Raji (cell line): ENCODE measurements around the gene RYR1.

ENCODE experiments used
- POLR2A ChIP-seq: IDR thresholded peaks from 2 replicates; pipeline ENCODE4 v1.6.1; 2011; ENCODE audit warnings: low read depth, low read length, control low read depth; ENCODE audit not compliant: insufficient read depth

The RYR1 gene

DNA sequence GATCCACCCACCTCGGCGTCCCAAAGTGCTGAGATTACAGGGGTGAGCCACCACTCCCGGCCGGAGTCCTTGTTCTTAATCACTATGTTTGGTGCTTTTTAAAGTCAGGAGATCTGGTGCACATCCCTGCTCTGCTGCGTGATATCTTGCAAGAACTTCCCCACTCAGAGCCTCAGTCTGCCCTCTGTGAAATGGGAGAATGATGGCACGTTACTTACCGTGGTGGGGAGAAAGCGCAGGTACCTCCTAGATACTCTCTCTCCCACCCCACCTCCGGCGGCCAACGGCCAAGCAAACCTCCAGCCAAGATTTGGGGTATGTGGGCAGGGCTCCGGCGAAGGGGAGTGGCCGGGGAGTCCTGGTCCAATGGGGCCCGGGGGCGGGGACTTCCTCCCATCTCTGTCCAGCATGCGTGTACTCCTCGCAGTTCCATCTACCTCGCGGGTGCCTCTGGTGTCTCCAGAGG, at the start of gene RYR1:
Gene RYR1, plus strand, starts transcription at position 424 of the 466 bp plus-strand sequence. CDS start 139 bp downstream, outside the sequence.
- TF ChIP-seq POLR2A, result no peak

DNA sequence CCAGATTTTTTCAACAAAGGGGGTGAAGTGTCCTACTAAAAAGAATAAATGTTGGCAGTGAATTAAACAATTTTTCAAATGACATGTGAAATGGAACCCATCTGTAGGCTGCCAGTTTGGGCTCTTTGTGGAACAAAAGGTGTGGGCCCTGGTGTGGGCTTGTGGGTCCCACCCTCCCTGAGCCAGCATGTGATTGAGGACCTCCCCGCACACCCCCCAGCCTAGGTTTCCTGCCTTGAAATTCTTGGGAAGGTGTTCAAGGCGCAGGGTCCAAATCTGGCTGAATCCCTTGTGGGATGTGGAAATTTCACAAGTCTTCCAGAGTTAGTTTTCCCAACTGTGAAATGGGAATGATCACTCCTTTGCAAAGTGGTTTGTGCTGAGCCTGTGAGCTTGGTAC, 49.7 kb upstream of the RYR1 start:
- no peak for TF ChIP-seq POLR2A

DNA sequence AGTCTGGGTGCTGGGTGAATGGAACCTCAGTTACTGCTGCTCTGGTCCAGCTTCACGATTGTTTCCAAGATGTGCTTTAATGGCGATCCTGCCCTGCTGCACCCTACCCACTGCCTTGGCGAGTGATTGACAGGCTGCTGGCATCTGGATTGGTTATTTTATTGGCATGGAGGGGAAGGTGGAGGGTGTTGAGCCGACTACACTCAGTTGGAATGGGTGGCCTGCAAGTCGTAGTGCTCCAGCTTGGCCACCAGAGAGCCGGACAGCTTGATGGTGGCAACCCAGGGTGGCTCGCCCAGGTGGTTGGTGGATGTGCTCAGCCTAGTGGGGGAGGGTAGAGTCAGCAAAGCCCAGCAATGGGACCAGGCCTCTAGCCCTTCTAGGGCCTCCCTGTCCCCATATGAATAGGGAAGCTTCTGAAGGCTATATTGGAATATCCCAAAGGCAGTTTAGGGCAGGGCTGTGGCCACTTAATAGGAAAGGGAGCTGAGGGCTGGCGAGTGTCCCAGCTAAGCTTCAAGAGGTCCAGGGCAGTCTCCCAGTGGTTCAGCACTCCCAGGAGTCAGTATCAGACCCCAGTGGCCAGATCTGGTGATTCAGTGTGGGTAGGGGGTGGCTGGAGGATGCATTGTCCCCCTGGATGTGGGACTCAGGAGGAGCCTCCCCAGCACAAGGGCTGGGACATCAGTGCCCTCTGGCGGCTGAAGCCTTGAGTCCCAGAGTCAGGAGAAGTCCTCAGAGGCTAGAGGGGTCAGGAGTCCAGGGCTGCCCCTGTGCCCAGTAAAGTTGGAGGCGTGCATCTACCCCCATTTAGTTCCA, 49.1 kb upstream of the RYR1 start:
- no peak for TF ChIP-seq POLR2A

DNA sequence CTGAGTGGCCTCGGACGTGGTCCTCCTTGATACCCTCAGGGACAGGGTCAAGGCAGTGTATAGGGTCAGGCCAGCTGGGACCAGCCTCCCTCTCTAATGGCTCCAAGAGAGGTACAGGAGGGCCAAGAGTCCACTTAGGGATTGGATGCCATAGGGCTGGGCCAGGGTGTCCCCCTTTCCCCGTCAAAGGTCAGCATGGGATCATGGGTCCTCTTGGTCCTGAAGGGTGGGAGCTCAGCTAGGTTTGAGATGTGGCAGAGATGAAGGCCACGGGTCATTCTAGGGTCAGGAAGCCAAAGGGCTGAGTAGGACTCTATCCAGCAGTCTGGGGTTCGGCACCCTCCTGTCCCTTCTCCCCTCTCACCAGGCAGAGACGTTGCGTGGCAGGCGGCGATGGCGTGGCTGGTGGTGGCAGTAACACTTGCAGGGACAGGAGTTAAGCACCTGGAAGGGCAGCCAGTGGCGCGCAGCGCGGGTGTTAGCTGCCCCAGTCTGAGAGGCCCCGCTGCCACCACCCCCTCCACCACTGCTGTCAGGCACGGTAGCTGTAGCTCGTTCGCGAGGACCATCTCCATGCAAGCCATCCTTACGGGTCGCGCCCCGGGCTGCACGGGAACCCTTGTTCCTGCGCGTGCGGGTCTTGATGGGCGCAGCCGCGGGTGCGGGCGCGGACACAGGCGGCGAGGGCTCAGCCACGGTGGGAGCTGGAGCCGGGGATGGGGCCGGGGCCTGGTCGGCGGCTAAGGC, 48.3 kb upstream of the RYR1 start:
- no peak for TF ChIP-seq POLR2A

DNA sequence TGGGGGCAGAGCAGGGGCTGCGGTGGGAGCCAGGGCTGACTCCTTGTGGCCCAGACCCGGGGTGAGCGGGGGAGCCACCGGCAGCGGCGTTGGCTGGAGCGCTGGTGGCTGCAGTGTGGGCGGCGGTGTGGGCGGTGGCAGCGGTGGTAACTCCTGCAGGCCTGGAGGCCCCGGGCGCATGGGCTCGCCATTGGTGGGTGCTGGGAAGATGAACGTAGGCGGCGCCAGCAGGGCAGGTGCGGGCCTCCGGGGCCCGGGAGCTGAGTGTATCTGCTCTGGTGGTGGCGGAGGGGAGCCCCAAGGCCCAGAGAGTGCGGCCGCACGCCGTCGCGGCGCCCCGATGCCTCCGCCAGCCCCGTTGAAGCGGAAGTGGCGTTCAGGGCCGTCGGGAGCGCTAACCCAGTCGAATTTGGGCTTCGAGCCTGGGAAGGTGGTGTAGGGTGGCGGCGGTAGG, 47.7 kb upstream of the RYR1 start:
- no peak for TF ChIP-seq POLR2A

DNA sequence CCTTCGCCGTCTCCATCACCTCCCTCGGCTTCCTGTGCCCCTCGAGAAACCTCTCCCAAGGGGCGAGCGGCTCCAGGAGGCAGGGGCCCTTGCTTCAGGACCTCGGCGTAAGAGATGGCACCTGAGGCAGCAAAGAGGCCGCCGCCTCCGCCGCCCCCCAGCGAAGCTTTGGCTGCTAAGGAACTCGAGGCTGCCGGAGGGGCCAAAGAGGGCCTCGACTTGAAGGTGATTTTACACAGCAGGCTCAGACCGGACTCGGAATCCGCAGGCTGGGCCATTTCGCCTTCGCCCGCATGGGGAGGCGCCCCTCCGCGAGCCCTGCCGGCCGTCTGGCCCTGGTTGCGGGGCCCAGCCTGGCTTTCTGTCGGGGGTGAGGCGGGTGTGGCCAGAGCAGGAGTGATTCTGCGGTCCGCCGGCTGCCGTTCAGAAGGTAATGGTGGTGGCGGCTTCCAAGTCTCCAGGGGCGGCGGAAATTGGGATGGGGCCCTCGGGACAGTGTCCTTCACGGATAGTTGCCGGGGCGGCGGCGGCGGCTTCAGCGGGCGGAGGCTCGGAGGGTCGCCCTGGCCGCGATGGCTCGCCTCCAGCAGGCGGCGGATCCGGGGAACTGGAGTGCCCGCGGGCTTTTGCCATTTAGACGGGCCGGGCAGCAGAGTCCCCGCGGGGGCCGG, 47.1 kb upstream of the RYR1 start:
- no peak for TF ChIP-seq POLR2A

DNA sequence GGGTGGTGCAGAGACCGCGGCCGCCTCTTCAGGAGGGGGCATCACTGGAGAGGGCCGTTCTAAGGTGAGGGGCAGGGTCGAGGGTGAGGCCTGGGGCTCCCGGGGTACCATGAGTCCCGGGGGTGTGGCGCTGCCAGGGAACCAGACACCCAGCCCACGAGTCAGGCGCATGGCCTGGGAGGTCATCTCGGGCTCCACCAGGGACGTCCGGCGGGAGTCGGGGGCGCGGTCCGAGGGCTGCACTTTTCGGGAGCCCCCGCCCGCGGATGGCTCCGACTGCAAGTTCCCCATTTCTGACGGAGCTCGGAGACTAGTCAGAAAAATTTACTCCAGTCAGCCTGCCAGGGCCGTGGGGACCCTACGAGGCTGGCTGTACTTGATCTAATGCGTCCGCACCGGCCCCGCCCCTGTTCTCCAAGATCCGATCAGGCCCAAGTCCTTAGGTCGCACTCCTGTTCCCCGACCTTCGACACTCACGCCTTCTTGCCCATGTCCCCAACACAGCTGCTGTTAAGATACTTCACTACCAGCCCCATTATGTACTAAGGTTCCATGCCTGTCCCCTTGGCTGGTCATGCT, 46.4 kb upstream of the RYR1 start:
- TF ChIP-seq POLR2A, result no peak

DNA sequence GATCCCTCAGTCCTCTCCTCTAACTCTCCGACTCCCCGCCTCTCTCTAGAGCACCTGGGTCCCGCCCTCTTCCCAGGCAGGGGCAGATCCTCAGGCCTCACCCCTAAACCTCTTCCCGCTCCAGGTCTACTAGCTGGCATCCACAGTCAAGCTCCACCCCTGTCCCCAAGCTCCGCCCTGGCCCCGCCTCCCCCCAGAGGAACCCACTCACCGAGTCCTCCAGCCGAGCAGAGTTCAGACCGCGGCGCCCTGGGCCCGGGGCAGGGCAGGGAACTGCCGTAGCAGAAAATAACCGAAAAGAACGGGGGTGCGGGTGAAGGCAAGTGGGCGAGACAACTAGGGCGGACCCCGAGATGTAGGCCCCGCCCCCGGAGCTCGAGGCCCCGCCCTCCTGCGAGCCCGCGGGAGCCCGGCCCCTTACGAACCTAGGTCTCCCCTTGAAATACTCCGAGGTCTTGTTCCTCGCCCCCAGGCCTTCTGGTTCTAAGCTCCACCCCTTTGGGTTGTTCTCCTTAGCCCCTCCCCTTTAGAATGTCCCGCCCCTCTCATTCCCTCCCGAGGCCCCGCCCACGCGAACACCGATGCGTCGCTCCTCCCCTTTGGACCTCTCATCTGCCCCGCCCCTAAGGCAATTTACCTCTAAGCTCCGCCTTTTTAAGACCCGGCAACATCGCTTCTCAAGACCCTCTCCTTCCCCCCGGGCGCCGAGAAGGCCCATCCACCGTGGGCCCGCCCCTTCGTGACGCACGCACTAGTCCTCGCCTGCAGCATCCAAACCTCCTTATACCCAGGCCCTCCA, 45.7 kb upstream of the RYR1 start, which contains the start of gene GGN:
Gene GGN, minus strand, starts transcription at position 485 of the 799 bp plus-strand sequence. CDS start 773 bp downstream, outside the sequence.
- no peak for TF ChIP-seq POLR2A

DNA sequence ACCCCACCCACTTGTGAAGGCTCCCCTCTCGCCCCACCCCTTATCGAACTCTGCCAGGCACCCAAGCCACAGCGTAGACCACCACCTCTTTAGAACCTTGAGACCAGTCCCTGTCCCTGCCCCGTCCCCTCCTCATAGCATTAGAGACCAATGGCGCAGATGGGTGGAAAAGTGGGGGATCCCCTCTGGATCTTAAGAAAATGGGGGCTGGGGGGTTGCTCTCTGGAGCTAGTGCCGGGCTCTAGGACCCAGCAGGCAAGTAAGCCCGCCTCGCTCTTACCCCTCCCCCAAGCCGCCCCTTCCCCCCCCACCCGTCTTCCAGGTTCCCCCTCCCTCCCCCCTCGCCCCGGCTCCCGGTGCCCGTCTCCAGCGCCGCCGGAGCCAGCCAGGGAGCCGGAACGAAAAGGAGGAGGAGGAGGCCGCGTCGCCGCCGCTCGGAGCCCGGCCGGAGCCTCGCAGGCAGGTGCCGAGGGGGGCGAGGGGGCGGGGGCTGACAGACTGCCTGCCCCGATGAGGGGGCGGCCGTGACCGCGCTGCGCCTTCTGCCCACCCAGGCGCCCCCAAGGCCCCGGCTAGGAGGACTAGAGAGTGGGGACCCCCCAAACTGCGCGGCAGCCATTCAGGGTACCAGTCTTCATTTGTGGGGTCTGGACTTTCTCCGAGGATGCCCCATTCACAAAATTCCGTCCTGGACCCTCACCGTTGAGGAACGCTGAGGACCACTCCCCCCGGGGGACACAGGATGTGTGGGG, 45.0 kb upstream of the RYR1 start, which contains the start of gene SPRED3:
Gene SPRED3, plus strand, starts transcription at position 349 of the 752 bp plus-strand sequence. CDS start 1,606 bp downstream, outside the sequence.
- no peak for TF ChIP-seq POLR2A

DNA sequence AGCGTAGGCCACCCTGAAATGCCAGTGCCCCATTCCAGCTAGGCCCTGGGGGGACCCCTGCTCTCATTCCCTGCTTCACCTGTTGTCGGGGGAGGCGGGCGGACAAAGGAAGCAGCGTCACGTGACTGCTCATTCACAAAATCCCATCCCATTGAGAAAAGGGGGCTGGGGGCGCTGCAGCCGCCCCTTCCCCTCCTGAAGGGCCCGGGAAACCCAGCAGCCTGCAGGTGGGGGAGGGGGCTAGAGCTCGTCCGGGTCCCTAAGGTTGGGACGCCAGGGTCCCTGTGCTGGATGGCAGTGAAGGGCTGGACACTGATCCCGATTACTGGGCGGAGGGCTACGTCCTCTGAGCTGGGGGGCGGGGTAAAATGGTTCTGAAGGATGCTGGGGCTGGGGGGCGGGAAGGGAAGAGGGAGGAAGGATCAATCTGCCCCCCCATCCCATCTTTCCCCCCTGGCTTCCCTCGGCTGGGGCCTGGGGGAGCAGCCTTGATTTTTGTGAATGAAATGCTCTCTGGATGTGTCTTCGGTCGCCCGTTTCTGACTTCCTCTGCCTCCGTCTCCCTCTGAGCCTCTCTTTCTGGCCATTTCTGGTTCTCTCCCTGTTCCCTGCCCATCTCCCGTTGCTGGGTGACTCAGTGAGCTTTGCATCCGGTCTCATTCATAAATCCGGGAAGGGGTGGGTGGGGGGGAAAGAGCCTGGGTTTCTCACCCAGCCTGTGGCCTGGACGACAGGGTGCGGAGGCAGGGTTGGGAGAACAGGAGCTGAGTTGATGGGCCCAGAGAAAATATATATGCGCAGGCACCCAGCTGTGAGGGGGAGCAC, 44.2 kb upstream of the RYR1 start:
- TF ChIP-seq POLR2A, result no peak

DNA sequence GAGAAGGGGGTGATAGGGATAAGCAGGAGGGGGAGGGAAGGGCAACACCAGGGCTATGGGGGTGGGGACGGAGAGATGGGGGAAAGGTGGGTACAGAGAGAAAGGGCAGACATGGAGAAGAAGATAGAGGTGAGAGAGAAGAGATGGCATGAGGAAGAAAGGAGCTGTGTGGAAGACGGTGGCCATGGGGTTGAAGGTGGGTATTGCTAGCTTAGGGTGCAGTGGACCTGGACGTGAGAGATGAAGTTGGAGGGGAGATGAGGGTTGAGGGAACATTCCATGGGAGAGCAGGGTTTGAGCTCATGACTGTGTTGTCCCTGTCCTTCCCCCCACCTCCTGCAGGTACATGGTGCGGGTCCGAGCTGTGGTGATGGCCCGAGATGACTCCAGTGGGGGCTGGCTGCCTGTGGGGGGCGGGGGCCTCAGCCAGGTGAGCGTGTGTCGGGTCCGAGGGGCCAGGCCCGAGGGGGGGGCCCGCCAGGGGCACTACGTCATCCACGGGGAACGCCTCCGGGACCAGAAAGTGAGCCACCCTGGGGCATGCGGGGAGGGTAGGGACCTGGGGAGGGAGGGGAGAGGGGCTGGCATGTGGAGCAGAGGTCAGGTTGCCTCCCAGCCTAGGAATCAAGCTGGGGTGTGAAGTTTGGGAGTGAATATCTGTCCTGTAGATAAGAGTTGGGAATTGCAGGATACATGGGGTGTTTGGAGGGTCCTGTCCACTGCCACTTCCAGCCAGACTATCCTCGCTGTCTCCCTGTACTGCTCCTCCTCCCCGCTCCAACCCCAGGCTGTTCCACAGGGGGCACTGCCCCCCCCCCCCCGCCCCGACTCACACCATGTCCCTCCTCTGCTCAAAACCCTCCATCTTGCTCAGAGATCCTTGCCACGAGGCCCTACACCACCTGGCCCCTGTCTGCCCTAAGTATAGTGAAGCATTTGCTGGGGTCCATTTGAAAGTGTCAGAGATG, 43.2 kb upstream of the RYR1 start:
- no peak for TF ChIP-seq POLR2A

DNA sequence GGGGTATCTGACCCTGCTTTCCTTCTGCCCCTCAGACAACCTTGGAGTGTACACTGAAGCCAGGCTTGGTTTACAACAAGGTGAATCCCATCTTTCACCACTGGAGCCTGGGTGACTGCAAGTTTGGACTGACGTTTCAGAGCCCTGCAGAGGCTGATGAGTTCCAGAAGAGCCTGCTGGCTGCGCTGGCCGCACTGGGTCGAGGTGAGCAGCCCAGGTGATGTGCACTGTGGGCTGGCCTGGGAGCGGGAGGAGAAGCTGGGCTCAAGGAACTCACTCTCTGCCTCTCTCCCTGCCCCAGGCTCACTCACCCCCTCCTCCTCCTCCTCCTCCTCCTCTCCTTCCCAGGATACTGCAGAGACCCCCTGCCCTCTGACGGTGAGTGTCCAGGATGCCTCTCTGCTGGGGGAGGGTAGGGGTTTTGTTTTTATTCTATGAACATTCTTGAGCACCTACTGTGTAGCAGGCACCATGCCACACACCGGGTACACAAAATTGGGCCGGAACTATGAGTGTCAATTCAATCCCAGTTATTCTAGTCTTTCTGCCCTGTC, 41.5 kb upstream of the RYR1 start:
- no peak for TF ChIP-seq POLR2A
